ENCODE measurements around the gene ZDHHC21.

Gene ZDHHC21

DNA sequence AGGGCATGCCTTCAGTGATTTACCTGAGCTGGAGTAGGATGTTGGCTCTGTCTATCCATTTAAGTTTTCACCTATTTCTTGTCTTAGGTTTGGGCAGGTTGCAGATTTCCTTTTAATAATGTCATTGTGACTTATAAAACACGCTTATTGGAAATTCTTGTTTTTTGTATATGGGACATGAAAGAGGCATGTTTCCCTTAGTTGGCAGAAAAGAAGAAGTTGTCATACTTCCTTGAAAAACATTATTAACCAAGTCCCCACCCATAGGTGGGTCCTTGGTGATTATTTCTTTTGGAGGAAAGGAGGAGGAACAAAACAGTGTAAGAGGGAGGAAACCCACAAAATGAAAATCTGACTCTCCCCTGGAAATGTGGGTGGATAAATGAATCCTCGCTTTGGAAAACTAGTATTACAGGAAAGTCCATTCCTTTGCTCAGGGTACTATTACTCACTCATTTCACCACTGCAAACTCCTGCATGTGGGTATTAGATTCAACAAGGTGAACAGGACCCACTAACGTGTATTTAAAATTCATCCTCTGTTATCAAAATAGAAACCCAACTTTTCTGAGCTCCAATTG lies 20.0 kb upstream of the ZDHHC21 start:
- Histone ChIP-seq H3K4me3 (ENCODE audit: low read length in 2 of 2) (no peak overlapping the region), H3K27me3 (ENCODE audit: control insufficient read depth in 2 of 2, insufficient read depth in 2 of 2, low read length in 2 of 2) (no peaks in the 10 kb centered on the region), H3K36me3 (ENCODE audit: control insufficient read depth in 2 of 2, insufficient read depth in 2 of 2, low read length in 2 of 2) (no peaks in the 10 kb centered on the region), H3K9ac (ENCODE audit: low read depth in 1 of 2, low read length in 2 of 2) (no peak overlapping the region), H3K4me1 (ENCODE audit: control insufficient read depth in 2 of 2, insufficient read depth in 2 of 2, low read length in 2 of 2) (no peaks in the 10 kb centered on the region), H3K9me3 (ENCODE audit: control insufficient read depth in 2 of 2, low read length in 2 of 2) (peaks cover 0 to 2% of the 10 kb centered on the region in 2 donors), H3K27ac (ENCODE audit: low read depth in 2 of 2, low read length in 2 of 2) (no peak overlapping the region)

DNA sequence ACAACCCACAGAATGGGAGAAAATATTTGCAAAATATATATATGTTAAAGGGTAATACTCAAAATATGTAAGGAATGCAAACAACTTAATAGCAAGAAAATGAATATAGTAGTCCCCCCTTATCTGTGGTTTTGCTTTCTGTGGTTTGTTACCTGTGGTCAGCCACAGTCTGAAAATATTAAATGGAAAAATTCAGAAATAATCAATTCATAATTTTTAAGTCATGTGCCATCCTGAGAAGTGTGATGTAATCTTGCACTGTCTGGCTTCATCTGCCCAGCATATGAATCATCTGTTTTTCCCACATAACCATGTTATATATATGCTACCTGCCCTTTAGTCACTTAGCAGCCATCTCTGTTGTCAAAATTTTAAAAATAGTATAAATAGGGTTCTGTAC lies 17.6 kb upstream of the ZDHHC21 start:
- Histone ChIP-seq H3K9me3 (ENCODE audit: control insufficient read depth in 2 of 2, low read length in 2 of 2) (peaks cover 0 to 2% of the 10 kb centered on the region in 2 donors), H3K27ac (ENCODE audit: low read depth in 2 of 2, low read length in 2 of 2) (no peak overlapping the region), H3K4me3 (ENCODE audit: low read length in 2 of 2) (no peak overlapping the region)

DNA sequence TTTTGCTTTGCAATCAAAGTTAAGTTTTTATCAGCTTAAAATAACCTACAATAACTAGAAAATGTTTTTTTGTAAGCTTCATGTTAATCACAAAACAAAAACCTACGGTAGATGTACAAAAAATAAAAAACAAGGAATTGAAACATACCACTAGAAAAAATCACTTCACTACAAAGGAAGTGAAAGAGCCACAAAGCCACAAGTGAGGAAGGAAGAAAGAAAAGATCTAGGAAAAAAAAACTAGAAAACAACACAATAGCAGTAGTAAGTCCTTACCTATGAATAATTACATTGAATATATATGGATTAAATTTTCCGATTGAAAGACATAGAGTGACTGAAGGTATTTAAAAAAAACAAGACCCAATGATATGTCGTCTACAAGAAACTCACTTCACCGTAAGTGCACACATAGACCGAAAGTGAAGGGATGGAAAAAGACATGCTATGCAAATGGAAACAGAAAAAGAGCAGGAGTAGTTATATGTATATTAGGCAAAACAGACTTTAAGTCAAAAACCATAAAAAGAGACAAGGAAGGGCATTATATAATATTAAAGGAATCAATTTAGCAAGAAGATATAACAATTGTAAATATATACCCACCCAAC lies 13.4 kb upstream of the ZDHHC21 start:
- H3K4me1 ChIP-seq (ENCODE audit: control insufficient read depth in 2 of 2, insufficient read depth in 2 of 2, low read length in 2 of 2): no peaks in the 10 kb centered on the region
- no peak overlapping the region for H3K9ac ChIP-seq (ENCODE audit: low read depth in 1 of 2, low read length in 2 of 2)
- H3K9me3 ChIP-seq (ENCODE audit: control insufficient read depth in 2 of 2, low read length in 2 of 2): peaks cover 3 to 4% of the 10 kb centered on the region in 2 donors
- no peaks in the 10 kb centered on the region for H3K36me3 ChIP-seq (ENCODE audit: control insufficient read depth in 2 of 2, insufficient read depth in 2 of 2, low read length in 2 of 2)
- no peak overlapping the region for H3K4me3 ChIP-seq (ENCODE audit: low read length in 2 of 2)
- H3K27me3 ChIP-seq (ENCODE audit: control insufficient read depth in 2 of 2, insufficient read depth in 2 of 2, low read length in 2 of 2): no peaks in the 10 kb centered on the region
- no peak overlapping the region for H3K27ac ChIP-seq (ENCODE audit: low read depth in 2 of 2, low read length in 2 of 2)

More for the DNA sequence above, 17.6 kb upstream of the ZDHHC21 start:
- H3K4me1 ChIP-seq (ENCODE audit: control insufficient read depth in 2 of 2, insufficient read depth in 2 of 2, low read length in 2 of 2): no peaks in the 10 kb centered on the region
- H3K27me3 ChIP-seq (ENCODE audit: control insufficient read depth in 2 of 2, insufficient read depth in 2 of 2, low read length in 2 of 2): no peaks in the 10 kb centered on the region
- H3K9ac ChIP-seq (ENCODE audit: low read depth in 1 of 2, low read length in 2 of 2): no peak overlapping the region
- H3K36me3 ChIP-seq (ENCODE audit: control insufficient read depth in 2 of 2, insufficient read depth in 2 of 2, low read length in 2 of 2): no peaks in the 10 kb centered on the region

DNA sequence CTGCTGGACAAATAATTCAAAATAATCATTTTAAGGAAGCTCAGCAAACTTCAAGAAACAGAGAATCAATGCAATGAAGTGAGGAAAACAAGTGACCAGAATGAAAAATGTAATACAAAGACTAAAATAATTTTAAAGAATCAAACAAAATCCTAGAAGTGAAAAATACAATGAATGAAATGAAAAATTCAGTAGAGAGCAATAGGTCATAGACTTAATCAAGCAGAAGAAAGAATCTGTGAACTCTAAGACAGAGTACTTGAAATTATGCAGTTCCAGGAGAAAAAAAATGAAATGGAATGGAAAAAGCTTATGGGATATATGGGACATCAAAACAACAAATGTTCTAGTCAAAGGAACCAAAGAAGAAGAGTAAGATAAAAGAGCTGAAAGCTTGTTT lies 11.8 kb upstream of the ZDHHC21 start:
- H3K4me1 ChIP-seq (ENCODE audit: control insufficient read depth in 2 of 2, insufficient read depth in 2 of 2, low read length in 2 of 2): no peaks in the 10 kb centered on the region
- H3K36me3 ChIP-seq (ENCODE audit: control insufficient read depth in 2 of 2, insufficient read depth in 2 of 2, low read length in 2 of 2): no peaks in the 10 kb centered on the region
- H3K27me3 ChIP-seq (ENCODE audit: control insufficient read depth in 2 of 2, insufficient read depth in 2 of 2, low read length in 2 of 2): peaks cover 0 to 3% of the 10 kb centered on the region in 2 donors
- no peak overlapping the region for H3K9ac ChIP-seq (ENCODE audit: low read depth in 1 of 2, low read length in 2 of 2)
- H3K27ac ChIP-seq (ENCODE audit: low read depth in 2 of 2, low read length in 2 of 2): no peak overlapping the region
- H3K4me3 ChIP-seq (ENCODE audit: low read length in 2 of 2): no peak overlapping the region
- H3K9me3 ChIP-seq (ENCODE audit: control insufficient read depth in 2 of 2, low read length in 2 of 2): peaks cover 3% of the 10 kb centered on the region in 2 donors

DNA sequence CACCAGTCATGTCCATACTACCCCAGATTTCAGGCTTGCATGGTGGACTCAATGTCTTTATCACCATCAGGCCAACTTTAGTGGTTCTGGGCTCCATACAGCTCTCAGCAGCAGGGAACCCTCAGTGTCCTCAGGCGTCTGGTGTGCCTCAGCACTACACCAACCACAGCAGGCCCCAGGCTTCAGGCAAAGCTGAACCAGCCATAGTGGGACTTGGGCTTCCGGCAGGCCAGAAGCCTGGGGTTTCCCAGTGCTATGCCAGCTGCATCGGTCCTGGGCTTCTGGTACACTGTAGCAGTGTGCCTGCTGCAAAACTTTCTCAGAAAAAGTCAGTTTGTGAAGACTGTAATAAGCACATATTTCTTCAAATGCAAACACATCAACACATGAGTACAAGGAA lies 11.0 kb upstream of the ZDHHC21 start:
- Histone ChIP-seq H3K27ac (ENCODE audit: low read depth in 2 of 2, low read length in 2 of 2) (no peak overlapping the region), H3K36me3 (ENCODE audit: control insufficient read depth in 2 of 2, insufficient read depth in 2 of 2, low read length in 2 of 2) (no peaks in the 10 kb centered on the region), H3K9me3 (ENCODE audit: control insufficient read depth in 2 of 2, low read length in 2 of 2) (peaks cover 2 to 3% of the 10 kb centered on the region in 2 donors), H3K4me3 (ENCODE audit: low read length in 2 of 2) (no peak overlapping the region), H3K4me1 (ENCODE audit: control insufficient read depth in 2 of 2, insufficient read depth in 2 of 2, low read length in 2 of 2) (no peaks in the 10 kb centered on the region), H3K9ac (ENCODE audit: low read depth in 1 of 2, low read length in 2 of 2) (no peak overlapping the region), H3K27me3 (ENCODE audit: control insufficient read depth in 2 of 2, insufficient read depth in 2 of 2, low read length in 2 of 2) (peaks cover 0 to 3% of the 10 kb centered on the region in 2 donors)

DNA sequence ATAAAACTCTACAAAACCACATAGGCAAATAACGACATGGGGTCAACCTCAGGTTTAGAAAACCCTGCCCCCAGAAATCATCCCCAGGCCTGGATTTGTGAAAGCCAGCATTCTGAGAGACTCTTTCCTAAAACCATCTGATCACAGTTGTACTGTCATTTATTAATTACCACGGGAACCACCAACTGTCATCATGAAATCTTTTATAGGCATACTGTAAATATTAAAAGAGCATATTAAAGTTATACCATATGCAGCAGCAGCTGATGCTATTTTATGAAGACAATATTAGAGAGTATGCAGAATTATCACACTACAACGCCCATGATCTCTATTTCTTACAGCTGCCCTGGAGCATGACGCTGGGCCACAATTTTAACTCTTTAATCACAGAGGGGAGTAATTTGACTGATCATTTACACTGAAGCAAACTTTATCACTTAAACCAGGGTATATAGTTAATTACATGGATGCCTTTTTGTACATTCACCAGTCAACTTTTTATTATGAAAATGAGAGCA lies 9.0 kb upstream of the ZDHHC21 start:
- H3K4me1 ChIP-seq (ENCODE audit: control insufficient read depth in 2 of 2, insufficient read depth in 2 of 2, low read length in 2 of 2): no peaks in the 10 kb centered on the region
- H3K4me3 ChIP-seq (ENCODE audit: low read length in 2 of 2): no peak overlapping the region
- H3K9ac ChIP-seq (ENCODE audit: low read depth in 1 of 2, low read length in 2 of 2): no peak overlapping the region
- peaks cover 0 to 3% of the 10 kb centered on the region in 2 donors for H3K27me3 ChIP-seq (ENCODE audit: control insufficient read depth in 2 of 2, insufficient read depth in 2 of 2, low read length in 2 of 2)
- no peak overlapping the region for H3K27ac ChIP-seq (ENCODE audit: low read depth in 2 of 2, low read length in 2 of 2)
- peaks cover 2 to 3% of the 10 kb centered on the region in 2 donors for H3K9me3 ChIP-seq (ENCODE audit: control insufficient read depth in 2 of 2, low read length in 2 of 2)
- H3K36me3 ChIP-seq (ENCODE audit: control insufficient read depth in 2 of 2, insufficient read depth in 2 of 2, low read length in 2 of 2): no peaks in the 10 kb centered on the region

DNA sequence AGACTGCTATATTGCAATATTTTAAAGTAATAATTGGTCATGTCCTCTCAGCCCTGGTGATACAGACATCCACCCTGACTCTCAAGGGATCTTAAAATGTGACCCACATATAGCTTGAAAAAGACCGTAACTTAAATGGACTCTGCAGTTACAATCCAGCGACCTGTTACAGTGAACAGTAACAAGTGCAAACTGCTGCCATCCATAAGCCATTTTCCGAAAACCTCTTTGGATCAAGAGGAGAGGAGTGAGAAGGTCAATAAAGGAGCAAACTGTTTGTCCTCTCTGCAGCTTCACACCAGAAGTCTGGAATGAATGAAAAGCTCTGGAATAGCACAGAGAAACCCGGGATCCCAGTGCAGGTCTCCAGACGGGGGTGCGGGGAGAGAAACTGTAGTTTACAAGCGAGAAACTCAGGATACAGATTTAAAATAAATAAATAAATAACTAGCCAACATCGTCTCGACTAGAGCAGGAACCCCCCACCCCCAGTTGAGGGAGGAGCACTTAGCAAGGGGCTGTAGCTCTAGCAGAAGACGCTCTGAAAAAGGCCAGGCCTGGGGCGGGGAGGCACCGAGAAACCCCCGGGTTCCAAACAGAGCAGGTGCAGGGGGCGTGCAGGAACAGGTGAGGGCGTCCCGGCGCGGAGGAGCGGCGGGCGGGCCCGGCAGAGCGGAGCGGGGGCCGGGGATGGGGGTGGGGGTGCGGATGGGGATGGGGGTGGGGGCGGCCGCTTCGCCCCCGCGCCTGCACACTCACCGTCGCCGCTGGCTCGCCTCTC lies 572 bp downstream of the ZDHHC21 start:
- no peak overlapping the region for H3K27ac ChIP-seq (ENCODE audit: low read depth in 2 of 2, low read length in 2 of 2)
- no peaks in the 10 kb centered on the region for H3K27me3 ChIP-seq (ENCODE audit: control insufficient read depth in 2 of 2, insufficient read depth in 2 of 2, low read length in 2 of 2)
- peaks cover 4 to 9% of the 10 kb centered on the region in 2 donors for H3K36me3 ChIP-seq (ENCODE audit: control insufficient read depth in 2 of 2, insufficient read depth in 2 of 2, low read length in 2 of 2)
- H3K4me1 ChIP-seq (ENCODE audit: control insufficient read depth in 2 of 2, insufficient read depth in 2 of 2, low read length in 2 of 2): peaks cover 0 to 12% of the 10 kb centered on the region in 2 donors
- peak overlapping the region; percentile 78 to 84 for H3K4me3 ChIP-seq (ENCODE audit: low read length in 2 of 2)
- H3K9me3 ChIP-seq (ENCODE audit: control insufficient read depth in 2 of 2, low read length in 2 of 2): no peaks in the 10 kb centered on the region
- peak overlapping the region; percentile 52 to 72 for H3K9ac ChIP-seq (ENCODE audit: low read depth in 1 of 2, low read length in 2 of 2)

DNA sequence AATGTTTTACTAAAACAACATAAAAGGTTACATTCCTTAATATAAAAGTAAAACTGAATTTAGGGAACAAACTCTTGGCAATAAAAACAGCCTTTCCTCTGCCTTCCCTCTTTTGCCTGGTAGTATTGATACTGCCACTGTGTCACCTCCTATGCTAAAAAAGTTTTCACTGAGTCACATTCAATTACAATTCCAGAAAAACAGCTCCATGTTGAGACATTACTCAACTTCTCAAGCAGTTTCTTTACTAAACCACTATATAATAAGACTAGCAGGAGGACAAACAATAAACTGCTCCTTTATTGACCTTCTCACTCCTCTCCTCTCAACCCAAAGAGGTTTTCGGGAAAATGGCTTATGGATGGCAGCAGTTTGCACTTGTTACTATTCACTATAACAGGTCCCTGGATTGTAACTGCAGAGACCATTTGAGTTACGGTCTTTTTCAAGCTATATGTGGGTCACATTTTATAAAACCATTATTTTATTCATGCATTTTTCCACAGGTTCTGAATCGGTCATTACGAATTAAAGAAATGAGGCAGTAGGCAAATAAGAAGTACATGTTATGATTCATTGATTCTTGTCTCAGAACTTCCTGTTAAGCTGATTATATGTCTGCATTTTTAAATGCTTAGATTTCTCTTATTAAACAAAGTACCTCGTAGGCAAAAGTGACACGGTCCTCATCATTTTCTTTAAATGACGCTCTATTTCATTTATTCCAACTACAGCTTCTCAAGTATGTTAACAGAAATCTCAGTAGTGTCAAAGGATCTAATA lies 2.1 kb downstream of the ZDHHC21 start:
- H3K27ac ChIP-seq (ENCODE audit: low read depth in 2 of 2, low read length in 2 of 2): no peak overlapping the region
- no peak overlapping the region for H3K9ac ChIP-seq (ENCODE audit: low read depth in 1 of 2, low read length in 2 of 2)
- H3K27me3 ChIP-seq (ENCODE audit: control insufficient read depth in 2 of 2, insufficient read depth in 2 of 2, low read length in 2 of 2): no peaks in the 10 kb centered on the region
- peak overlapping the region in 1 of 2 donors; percentile 3 for H3K4me3 ChIP-seq (ENCODE audit: low read length in 2 of 2)
- H3K4me1 ChIP-seq (ENCODE audit: control insufficient read depth in 2 of 2, insufficient read depth in 2 of 2, low read length in 2 of 2): peaks cover 0 to 12% of the 10 kb centered on the region in 2 donors
- H3K9me3 ChIP-seq (ENCODE audit: control insufficient read depth in 2 of 2, low read length in 2 of 2): no peaks in the 10 kb centered on the region
- peaks cover 9 to 10% of the 10 kb centered on the region in 2 donors for H3K36me3 ChIP-seq (ENCODE audit: control insufficient read depth in 2 of 2, insufficient read depth in 2 of 2, low read length in 2 of 2)

DNA sequence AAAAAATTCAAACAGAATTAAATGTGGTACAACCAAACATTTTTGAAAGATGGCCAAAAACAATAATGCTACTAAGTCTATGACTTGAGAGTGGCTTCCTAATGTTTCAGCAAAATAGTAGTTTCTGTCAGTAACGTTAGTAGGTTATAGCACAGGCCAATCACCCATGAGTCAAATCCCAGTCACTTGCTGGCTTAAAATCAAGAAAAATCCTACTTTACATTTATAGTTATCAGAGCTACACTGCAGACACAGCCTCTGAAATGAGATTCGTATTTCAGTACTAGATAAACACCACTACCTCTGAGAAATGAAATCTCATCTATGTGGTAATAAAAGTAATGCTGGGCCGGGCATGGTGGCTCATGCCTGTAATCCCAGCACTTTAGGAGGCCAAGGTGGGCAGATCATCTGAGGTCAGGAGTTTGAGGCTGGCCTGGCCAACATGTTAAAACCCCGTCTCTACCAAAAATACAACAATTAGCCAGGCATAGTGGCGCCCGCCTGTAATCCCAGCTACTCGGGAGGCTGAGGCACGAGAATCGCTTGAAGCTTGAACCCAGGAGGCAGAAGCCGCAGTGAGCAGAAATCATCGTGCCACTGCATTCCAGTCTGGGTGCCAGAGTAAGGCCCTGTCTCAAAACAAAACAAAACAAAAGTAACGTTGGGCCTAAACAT lies 6.1 kb downstream of the ZDHHC21 start:
- no peak overlapping the region for H3K9ac ChIP-seq (ENCODE audit: low read depth in 1 of 2, low read length in 2 of 2)
- peaks cover 0 to 6% of the 10 kb centered on the region in 2 donors for H3K4me1 ChIP-seq (ENCODE audit: control insufficient read depth in 2 of 2, insufficient read depth in 2 of 2, low read length in 2 of 2)
- H3K9me3 ChIP-seq (ENCODE audit: control insufficient read depth in 2 of 2, low read length in 2 of 2): no peaks in the 10 kb centered on the region
- no peak overlapping the region for H3K27ac ChIP-seq (ENCODE audit: low read depth in 2 of 2, low read length in 2 of 2)
- H3K36me3 ChIP-seq (ENCODE audit: control insufficient read depth in 2 of 2, insufficient read depth in 2 of 2, low read length in 2 of 2): peaks cover 9 to 10% of the 10 kb centered on the region in 2 donors
- H3K4me3 ChIP-seq (ENCODE audit: low read length in 2 of 2): no peak overlapping the region
- no peaks in the 10 kb centered on the region for H3K27me3 ChIP-seq (ENCODE audit: control insufficient read depth in 2 of 2, insufficient read depth in 2 of 2, low read length in 2 of 2)

All from mucosa of rectum (tissue), 2 donors.